ENCODE data around the gene AGK. TPM values are rescaled to one million over a fixed set of nuclear protein-coding genes. Genes with fewer than 3 reads are reported as not detected.

The AGK gene
- total and polyA plus RNA-seq, 12 donors, result 17.7 to 45.1 (median 38.3) TPM

GRCh38 chr7:141563956-141564623 lies 12.9 kb downstream of the AGK start:
- 93 to 97% methylated on average over 2 of the region's 2 CpGs for WGBS, 2 donors

GRCh38 chr7:141567432-141567831 lies 16.2 kb downstream of the AGK start:
- Histone ChIP-seq H3K36me3 (peaks cover 0 to 76% (median 23%) of the 10 kb centered on the region in 9 donors), H3K27ac (peak overlapping the region in 1 of 10 donors; percentile 27), H3K9me3 (peaks cover 0 to 8% (median 0%) of the 10 kb centered on the region in 11 donors), H3K4me3 (no peak overlapping the region), H3K4me1 (peaks cover 0 to 37% (median 10%) of the 10 kb centered on the region in 9 donors), H3K27me3 (no peaks in the 10 kb centered on the region)
- DNase-seq (no peak), ATAC-seq (no peak)
- WGBS, 2 donors, result 89 to 91% methylated on average over 1 of the region's 1 CpG
- intact Hi-C loops (cut with DNase I), result no loop called here
- TF ChIP-seq, protein P1, sequence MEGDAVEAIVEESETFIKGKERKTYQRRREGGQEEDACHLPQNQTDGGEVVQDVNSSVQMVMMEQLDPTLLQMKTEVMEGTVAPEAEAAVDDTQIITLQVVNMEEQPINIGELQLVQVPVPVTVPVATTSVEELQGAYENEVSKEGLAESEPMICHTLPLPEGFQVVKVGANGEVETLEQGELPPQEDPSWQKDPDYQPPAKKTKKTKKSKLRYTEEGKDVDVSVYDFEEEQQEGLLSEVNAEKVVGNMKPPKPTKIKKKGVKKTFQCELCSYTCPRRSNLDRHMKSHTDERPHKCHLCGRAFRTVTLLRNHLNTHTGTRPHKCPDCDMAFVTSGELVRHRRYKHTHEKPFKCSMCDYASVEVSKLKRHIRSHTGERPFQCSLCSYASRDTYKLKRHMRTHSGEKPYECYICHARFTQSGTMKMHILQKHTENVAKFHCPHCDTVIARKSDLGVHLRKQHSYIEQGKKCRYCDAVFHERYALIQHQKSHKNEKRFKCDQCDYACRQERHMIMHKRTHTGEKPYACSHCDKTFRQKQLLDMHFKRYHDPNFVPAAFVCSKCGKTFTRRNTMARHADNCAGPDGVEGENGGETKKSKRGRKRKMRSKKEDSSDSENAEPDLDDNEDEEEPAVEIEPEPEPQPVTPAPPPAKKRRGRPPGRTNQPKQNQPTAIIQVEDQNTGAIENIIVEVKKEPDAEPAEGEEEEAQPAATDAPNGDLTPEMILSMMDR (IDR thresholded peaks at IDR 0.05), result no peak

More at GRCh38 chr7:141563956-141564623, 12.9 kb downstream of the AGK start:
- no peak overlapping the region for H3K4me3 ChIP-seq
- H3K9me3 ChIP-seq, result peaks cover 0 to 18% (median 0%) of the 10 kb centered on the region in 11 donors
- intact Hi-C loops (cut with DNase I), result no loop called here
- H3K36me3 ChIP-seq, result peaks cover 0 to 67% (median 23%) of the 10 kb centered on the region in 9 donors
- TF ChIP-seq, protein P1 (IDR thresholded peaks at IDR 0.05), result no peak
- H3K4me1 ChIP-seq, result peaks cover under 1 to 34% (median 10%) of the 10 kb centered on the region in 9 donors
- no peak overlapping the region for H3K27ac ChIP-seq
- H3K27me3 ChIP-seq, result no peaks in the 10 kb centered on the region
- ATAC-seq (no peak), DNase-seq (no peak)

DNA sequence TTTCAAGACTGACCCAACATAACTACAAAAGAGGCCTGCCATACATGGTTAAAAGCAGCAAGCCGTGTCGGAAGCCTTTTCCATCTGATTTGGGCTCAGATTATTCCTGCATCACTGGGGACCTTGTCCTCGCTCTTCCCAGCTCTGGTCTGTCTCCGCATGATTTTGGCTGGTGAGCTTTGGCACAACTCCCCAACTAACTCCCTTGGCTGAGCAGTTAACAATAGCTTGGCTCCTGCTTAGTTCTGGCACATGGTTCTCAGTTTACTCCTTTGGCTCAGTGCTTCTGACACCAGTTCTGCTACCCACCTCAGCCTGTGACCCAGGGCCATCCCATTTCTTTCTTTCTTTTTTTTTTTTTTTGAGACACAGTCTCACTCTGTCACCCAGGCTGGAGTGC lies 17.0 kb downstream of the AGK start:
- Histone ChIP-seq H3K36me3 (peaks cover 0 to 79% (median 23%) of the 10 kb centered on the region in 9 donors), H3K4me3 (no peak overlapping the region), H3K27ac (peak overlapping the region in 1 of 10 donors; percentile 45), H3K9me3 (peaks cover 0 to 8% (median 0%) of the 10 kb centered on the region in 11 donors), H3K27me3 (no peaks in the 10 kb centered on the region), H3K4me1 (peaks cover 0 to 30% (median 8%) of the 10 kb centered on the region in 9 donors)
- TF ChIP-seq, protein P1 (IDR thresholded peaks at IDR 0.05), result no peak
- 34 to 39% methylated on average over 4 of the region's 4 CpGs for WGBS, 2 donors
- ATAC-seq, result peak; percentile 65 to 93 (median 84)
- intact Hi-C loops (cut with DNase I), result no loop called here
- peak in 1 of 2 donors; percentile 47 for DNase-seq

DNA sequence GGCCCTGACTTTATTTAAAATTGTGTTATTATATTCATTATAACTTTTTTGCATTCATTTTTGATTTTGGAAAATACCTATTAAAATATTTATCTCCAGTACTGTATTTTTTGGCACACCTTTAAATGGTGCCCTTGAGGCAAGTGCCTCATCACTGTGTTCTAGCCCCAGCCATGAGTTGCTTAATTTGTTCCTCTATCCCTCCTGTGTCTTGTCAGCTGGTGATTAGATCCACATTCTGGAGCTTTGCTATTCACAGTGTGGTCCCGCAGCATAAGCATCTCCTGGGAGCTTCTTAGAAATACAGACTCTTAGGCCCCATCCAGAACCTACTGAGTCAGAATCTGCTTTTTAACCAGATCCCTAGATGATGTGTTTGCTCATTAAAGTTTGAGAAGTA lies 19.8 kb downstream of the AGK start:
- intact Hi-C loops (cut with DNase I), result no loop called here
- H3K27me3 ChIP-seq, result no peaks in the 10 kb centered on the region
- peaks cover 0 to 78% (median 15%) of the 10 kb centered on the region in 9 donors for H3K36me3 ChIP-seq
- WGBS, 2 donors, result 65 to 84% methylated on average over 1 of the region's 1 CpG
- TF ChIP-seq, protein P1 (IDR thresholded peaks at IDR 0.05), result no peak
- peak overlapping the region in 2 of 10 donors; percentile 9 to 21 for H3K27ac ChIP-seq
- peaks cover 0 to 16% (median 5%) of the 10 kb centered on the region in 11 donors for H3K9me3 ChIP-seq
- no peak overlapping the region for H3K4me3 ChIP-seq
- peaks cover 0 to 40% (median 8%) of the 10 kb centered on the region in 9 donors for H3K4me1 ChIP-seq
- DNase-seq (no peak), ATAC-seq (peak in 3 of 8 donors; percentile 29 to 59 (median 46))

All from heart right ventricle (tissue), 16 donors.